Lower leg skin (tissue), 4 donors: ENCODE measurements around the gene TBC1D3B. TPM values are rescaled to one million over a fixed set of nuclear protein-coding genes. Genes with fewer than 3 reads are reported as not detected.
A peak's percentile ranks its signal among the peaks of the same experiment; 100 is the strongest.
"Not testable (repeated sequence)": the region's sequence is repeated elsewhere in the genome, so short reads cannot be mapped to it uniquely, and the experiment has no call there.

Source experiments
- DNase-seq, 2 donors: peaks; one replicate each; pipeline ENCODE4 v3.0.0-alpha.2; 2019; ENCODE audit warnings: low spot score in 2 of 2
- H3K4me3 ChIP-seq: fragments of 200-600 bp; sonication (generic); 2 replicates; pipeline ENCODE4 v1.5.1; 2017; ENCODE audit warnings: mild to moderate bottlenecking, low read depth; ENCODE audit not compliant: poor library complexity, severe bottlenecking
- POLR2A ChIP-seq, 2 donors: fragments of 450-650 bp; IDR thresholded peaks; one replicate each; pipeline ENCODE4 v1.6.1; 2016 to 2017; ENCODE audit warnings: antibody characterized with exemption in 2 of 2, mild to moderate bottlenecking in 1 of 2, moderate library complexity in 1 of 2
- WGBS, 2 donors: methylation state at CpG; one replicate each; pipeline ENCODE4 v1.1.5; 2018; 5-methylcytosine and 5-hydroxymethylcytosine counted together
- intact Hi-C: fragments of 100-400 bp; cut with DNase I; formaldehyde crosslinking; loops from one replicate; pipeline ENCODE4 v1.15.0; 2023; ENCODE audit warnings: low total_unique reads
- total RNA-seq, 4 donors: library from RNA; depleted of rRNA; stranded (reverse); fragments of >200 nt; gene quantifications; one replicate each; pipeline ENCODE4 v1.1.0, GENCODE V29; 2016
- TF ChIP-seq, protein P1 (sequence below), 3 donors: fragments of 450-650 bp; IDR thresholded peaks; one replicate each; pipeline ENCODE4 v1.5.1; 2016; ENCODE audit warnings: antibody characterized with exemption in 3 of 3, mild to moderate bottlenecking in 3 of 3, moderate library complexity in 2 of 3

Gene TBC1D3B
- total RNA-seq, 4 donors from 2014 or later, result 0.76 to 9.4 (median 5.8) TPM

DNA sequence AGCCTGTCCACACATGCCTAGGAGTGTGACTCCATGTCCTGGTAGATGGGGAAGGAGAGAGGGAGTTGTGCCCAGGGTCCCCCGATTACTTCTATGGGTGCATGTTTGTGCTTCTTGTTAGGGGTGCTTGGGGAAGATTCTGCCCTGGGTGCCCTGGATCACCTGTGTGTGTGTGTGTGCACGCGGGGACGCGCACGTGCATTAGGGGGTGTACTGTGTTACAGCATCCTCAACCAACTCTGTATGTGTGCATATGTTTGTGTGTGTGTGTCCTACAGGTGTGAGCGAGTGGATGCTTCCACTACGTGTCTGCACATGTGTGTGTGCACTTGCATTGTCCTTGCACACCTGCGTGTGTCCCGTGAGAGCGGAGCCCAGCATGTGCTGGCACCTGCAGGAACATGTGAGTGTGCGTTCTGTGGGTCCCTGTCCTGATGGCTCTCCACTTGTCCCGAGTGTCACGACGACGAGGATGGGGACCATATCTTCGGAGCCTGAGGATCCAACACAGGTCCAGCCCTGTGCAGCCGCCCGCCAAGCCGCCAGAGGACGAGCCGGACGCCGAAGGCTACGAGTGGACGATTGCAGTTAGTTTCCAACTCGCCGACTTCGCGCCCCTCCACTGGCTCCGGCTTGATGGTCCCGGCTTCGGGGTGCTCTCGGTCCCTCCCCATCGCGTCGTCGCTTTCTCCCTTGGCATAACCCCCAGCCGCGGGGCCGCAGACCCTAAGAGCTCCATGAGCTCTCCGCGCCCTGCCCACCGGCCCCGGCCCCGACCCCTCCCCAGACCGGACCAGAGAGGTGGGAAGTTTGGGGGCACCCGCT lies 6.0 kb upstream of the TBC1D3B start:
- TF ChIP-seq, protein P1, sequence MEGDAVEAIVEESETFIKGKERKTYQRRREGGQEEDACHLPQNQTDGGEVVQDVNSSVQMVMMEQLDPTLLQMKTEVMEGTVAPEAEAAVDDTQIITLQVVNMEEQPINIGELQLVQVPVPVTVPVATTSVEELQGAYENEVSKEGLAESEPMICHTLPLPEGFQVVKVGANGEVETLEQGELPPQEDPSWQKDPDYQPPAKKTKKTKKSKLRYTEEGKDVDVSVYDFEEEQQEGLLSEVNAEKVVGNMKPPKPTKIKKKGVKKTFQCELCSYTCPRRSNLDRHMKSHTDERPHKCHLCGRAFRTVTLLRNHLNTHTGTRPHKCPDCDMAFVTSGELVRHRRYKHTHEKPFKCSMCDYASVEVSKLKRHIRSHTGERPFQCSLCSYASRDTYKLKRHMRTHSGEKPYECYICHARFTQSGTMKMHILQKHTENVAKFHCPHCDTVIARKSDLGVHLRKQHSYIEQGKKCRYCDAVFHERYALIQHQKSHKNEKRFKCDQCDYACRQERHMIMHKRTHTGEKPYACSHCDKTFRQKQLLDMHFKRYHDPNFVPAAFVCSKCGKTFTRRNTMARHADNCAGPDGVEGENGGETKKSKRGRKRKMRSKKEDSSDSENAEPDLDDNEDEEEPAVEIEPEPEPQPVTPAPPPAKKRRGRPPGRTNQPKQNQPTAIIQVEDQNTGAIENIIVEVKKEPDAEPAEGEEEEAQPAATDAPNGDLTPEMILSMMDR (IDR thresholded peaks at IDR 0.05), result no peak
- TF ChIP-seq POLR2A (IDR thresholded peaks at IDR 0.05), result no peak
- peak overlapping the region; percentile 25 for H3K4me3 ChIP-seq
- peak in 1 of 2 donors; percentile 84 for DNase-seq
- WGBS, 2 donors, result 22% methylated on average over 48 of the region's 48 CpGs
- intact Hi-C loops, result no loop called here

DNA sequence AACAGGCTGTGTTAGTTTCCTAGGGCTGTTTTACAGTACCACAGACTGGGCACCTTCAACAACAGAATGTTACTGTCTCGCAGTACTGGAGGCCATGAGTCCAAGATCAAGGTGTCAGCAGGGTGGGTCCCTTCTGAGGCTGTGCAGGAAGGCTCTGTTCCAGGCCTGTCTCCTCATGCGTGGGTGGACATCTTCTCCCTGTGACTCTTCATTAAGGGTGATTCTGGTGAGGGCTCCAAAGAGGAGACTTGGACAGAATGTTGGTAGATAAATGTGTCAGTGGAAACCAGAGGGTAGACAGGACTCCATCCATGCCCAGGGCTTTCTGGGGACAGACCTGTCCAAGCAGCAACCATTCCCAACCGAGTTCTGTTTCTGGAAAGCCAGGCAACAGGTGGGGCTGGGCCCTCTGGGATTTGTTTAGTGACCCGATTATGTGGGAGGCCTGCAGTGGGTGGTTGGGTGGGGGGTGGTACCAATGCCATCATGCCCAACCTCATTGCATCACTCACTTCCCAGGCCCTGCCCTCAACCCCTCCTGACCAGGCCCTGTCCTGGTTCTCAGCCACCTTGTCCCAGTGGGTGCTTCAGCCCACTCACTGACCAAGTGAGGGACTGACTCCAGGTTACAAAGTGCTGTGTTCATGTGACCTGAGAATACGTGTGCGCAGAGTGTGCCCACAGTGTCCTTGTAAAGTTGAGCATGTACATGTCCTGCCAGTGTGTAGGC lies 5.2 kb upstream of the TBC1D3B start:
- intact Hi-C loops, H3K4me3 ChIP-seq: not testable (repeated sequence)
- 75 to 81% methylated on average over 6 of the region's 6 CpGs for WGBS, 2 donors
- DNase-seq, result peak in 1 of 2 donors; percentile 77

DNA sequence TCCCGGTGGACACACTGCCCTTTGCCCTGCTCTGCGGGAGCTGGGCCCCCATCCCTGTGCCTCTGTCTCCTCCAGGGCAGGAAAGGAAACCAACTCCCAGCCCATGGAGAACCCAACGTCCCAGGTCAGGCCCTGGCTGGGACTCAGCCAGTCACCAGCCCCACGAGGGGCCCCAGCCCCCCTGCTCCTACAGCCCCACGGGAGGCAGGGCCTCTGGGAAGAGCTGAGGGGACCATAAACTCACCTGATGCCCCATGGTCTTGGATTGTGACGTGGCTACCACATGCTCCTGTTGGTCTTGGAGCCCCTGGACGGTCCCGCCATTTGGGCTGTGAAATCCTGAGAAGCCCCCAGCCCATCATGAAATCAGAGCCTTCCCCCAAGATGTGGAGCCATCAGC lies 7.6 kb downstream of the TBC1D3B start:
- intact Hi-C loops, result not testable (repeated sequence)

DNA sequence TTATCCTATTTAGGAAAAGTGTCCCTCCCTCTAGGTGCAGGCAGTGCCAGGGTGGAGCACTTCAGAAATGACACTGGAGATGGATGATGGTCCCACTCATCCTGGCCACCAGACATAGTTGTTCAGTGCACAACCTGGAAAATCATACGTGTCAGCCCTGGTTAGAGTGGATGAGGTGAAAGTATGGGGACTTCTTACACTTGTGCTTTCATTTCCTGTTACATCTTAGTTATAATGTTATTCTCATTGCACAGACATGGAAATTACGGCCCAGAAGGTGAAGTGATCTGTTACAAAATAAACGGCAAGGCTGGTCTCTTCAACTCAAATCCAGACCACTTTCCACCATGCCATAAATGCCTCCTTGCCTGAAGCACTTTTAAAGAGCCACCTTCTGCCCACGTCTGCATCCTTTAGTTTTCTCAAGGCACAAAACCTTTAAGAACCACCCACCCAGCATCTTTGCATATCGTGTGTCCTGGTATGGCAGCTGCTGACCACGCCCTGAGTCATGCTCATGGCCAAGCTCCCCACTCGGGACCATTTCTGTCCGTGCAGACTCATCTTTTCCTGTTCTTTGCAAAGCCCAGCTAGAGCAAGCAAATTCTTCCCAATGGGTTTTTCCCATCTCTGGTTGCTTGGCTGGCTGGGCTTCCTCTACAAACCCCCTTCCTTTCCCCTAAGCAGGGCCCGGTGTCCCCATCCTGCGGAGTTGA lies 22.4 kb downstream of the TBC1D3B start:
- WGBS, 2 donors, result 67 to 68% methylated on average over 10 of the region's 10 CpGs
- peak in 1 of 2 donors; percentile 34 for DNase-seq
- intact Hi-C loops, result no loop called here
- TF ChIP-seq, protein P1 (IDR thresholded peaks at IDR 0.05), result no peak
- no peak for TF ChIP-seq POLR2A (IDR thresholded peaks at IDR 0.05)
- no peak overlapping the region for H3K4me3 ChIP-seq

More for the DNA sequence above, 7.6 kb downstream of the TBC1D3B start:
- DNase-seq, result peak in 1 of 2 donors; percentile 62
- 59% methylated on average over 6 of the region's 8 CpGs; no CpG with 5 or more reads in 1 of the 2 donors for WGBS, 2 donors
- not testable (repeated sequence) for H3K4me3 ChIP-seq

DNA sequence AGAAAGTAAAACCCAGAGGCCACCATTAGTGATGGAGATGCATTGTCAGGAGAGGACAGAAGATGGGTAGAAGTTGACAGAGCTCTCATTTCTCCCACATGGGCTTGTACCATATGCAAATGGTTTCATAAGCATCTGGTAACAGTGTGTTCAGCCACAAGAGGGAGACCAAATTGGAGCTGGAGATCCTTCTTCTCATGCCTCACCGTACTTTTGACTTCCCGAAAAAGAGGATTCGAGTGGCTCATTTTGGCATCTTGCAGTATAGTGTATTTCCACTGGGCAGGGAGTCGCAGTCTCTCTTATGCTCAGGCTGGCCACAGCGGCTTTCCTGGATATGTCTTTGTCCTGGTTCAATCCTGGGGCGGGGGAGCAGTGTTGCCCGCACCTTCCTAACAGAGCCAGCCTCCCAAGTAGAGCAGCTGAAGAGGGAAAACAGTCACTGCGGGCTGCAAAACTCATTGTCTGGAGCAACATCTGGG lies 23.8 kb downstream of the TBC1D3B start:
- H3K4me3 ChIP-seq, result no peak overlapping the region
- WGBS, 2 donors, result 67 to 80% methylated on average over 8 of the region's 8 CpGs
- TF ChIP-seq, protein P1 (IDR thresholded peaks at IDR 0.05), result no peak
- TF ChIP-seq POLR2A (IDR thresholded peaks at IDR 0.05), result no peak
- intact Hi-C loops, result no loop called here
- peak in 1 of 2 donors; percentile 75 for DNase-seq

DNA sequence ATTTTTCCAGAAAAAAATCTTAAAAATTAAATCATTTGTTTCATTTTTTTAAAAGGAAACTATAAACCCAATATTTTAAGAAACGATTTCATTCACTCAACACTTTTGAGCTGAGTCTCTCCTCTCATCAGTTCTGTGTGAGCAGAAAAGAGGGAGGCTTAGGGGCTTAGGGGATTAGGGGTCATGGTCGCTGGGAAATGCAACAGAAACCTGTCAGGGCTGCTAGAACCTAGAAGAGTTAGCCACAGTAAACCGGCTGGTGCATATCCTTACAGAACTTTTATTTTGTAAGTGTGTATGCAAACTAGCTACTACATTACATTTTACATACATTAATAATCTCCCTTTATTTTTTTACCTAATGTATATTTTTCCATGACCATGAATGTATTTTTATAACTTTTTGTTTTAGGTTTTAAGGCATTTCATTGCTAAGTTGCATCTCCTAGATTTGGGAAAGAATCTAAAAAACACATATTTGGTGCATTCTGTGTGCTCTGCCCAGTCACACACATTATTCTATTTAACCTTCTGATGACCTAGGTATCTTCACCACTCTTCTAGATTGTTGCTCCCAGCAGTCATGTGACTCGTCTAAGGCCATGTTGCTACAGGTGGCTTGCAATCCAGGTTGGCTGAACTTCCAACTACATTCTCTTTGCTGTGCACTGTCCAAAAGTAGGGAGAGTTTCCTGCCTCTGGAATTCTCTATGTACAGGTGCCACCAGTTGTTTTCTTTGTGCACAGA lies 24.4 kb downstream of the TBC1D3B start:
- TF ChIP-seq, protein P1 (IDR thresholded peaks at IDR 0.05), result no peak
- no peak for TF ChIP-seq POLR2A (IDR thresholded peaks at IDR 0.05)
- DNase-seq, result peak in 1 of 2 donors; percentile 7
- WGBS, 2 donors, result 58 to 66% methylated on average over 4 of the region's 4 CpGs
- intact Hi-C loops, result no loop called here
- H3K4me3 ChIP-seq, result no peak overlapping the region
